ENCODE data around the gene RWDD3.

RWDD3 gene

DNA sequence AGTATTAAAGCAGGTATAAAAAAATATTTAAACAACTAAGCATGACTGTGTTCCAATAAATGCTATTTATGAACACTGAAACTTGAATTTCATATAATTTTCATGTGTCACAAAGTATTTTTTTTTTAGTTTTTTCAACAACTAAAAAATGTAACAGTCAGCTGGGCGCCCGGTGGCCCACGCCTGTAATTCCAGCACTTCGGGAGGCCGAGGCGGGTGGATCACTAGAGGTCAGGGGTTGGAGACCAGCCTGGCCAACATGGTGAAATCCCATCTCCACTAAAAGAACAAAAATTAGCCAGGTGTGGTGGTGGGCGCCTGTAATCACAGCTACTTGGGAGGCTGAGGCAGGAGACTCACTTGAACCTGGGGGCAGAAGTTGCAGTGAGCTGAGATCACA is 42.4 kb downstream of the RWDD3 start:
- H3K9me3 ChIP-seq (ENCODE audit: control insufficient read depth, insufficient read depth, low read length): no peaks in the 10 kb centered on the region
- no peaks in the 10 kb centered on the region for H3K27me3 ChIP-seq (ENCODE audit: control insufficient read depth, low read length)
- no peak overlapping the region for H3K4me2 ChIP-seq (ENCODE audit: low read length)
- H3K9me2 ChIP-seq (replicated peaks; ENCODE audit: control insufficient read depth, low read length): no peaks in the 10 kb centered on the region
- no peaks in the 10 kb centered on the region for H3K79me2 ChIP-seq (ENCODE audit: control insufficient read depth, low read length)
- H3K4me1 ChIP-seq (ENCODE audit: control insufficient read depth, low read length): no peaks in the 10 kb centered on the region
- H3K4me3 ChIP-seq (ENCODE audit: low read length): no peak overlapping the region
- no peaks in the 10 kb centered on the region for H3F3A ChIP-seq (ENCODE audit: control insufficient read depth, insufficient read depth)
- no peaks in the 10 kb centered on the region for H3K36me3 ChIP-seq (ENCODE audit: control insufficient read depth, low read length)
- H3K27ac ChIP-seq (ENCODE audit: low read depth, low read length): no peak overlapping the region
- TF ChIP-seq CTCF (IDR thresholded peaks at IDR 0.05; ENCODE audit: low read depth, low read length, poor library complexity, severe bottlenecking) (no peak), EZH2phosphoT487 (IDR thresholded peaks at IDR 0.05; ENCODE audit: borderline replicate concordance, low read length) (no peak)
- H4K20me1 ChIP-seq (ENCODE audit: control insufficient read depth, insufficient read depth, low read depth, low read length): no peaks in the 10 kb centered on the region

GRCh38 chr1:95278173-95279006 is 44.4 kb downstream of the RWDD3 start:
- no peak overlapping the region for H3K4me2 ChIP-seq (ENCODE audit: low read length)
- no peaks in the 10 kb centered on the region for H3K36me3 ChIP-seq (ENCODE audit: control insufficient read depth, low read length)
- H3K9me2 ChIP-seq (replicated peaks; ENCODE audit: control insufficient read depth, low read length): no peaks in the 10 kb centered on the region
- H3K27ac ChIP-seq (ENCODE audit: low read depth, low read length): no peak overlapping the region
- H3F3A ChIP-seq (ENCODE audit: control insufficient read depth, insufficient read depth): no peaks in the 10 kb centered on the region
- no peaks in the 10 kb centered on the region for H3K4me1 ChIP-seq (ENCODE audit: control insufficient read depth, low read length)
- no peaks in the 10 kb centered on the region for H3K27me3 ChIP-seq (ENCODE audit: control insufficient read depth, low read length)
- H3K4me3 ChIP-seq (ENCODE audit: low read length): no peak overlapping the region
- TF ChIP-seq EZH2phosphoT487 (IDR thresholded peaks at IDR 0.05; ENCODE audit: borderline replicate concordance, low read length): no peak
- TF ChIP-seq CTCF (IDR thresholded peaks at IDR 0.05; ENCODE audit: low read depth, low read length, poor library complexity, severe bottlenecking): no peak
- H4K20me1 ChIP-seq (ENCODE audit: control insufficient read depth, insufficient read depth, low read depth, low read length): no peaks in the 10 kb centered on the region
- H3K9me3 ChIP-seq (ENCODE audit: control insufficient read depth, insufficient read depth, low read length): no peaks in the 10 kb centered on the region
- no peaks in the 10 kb centered on the region for H3K79me2 ChIP-seq (ENCODE audit: control insufficient read depth, low read length)

DNA sequence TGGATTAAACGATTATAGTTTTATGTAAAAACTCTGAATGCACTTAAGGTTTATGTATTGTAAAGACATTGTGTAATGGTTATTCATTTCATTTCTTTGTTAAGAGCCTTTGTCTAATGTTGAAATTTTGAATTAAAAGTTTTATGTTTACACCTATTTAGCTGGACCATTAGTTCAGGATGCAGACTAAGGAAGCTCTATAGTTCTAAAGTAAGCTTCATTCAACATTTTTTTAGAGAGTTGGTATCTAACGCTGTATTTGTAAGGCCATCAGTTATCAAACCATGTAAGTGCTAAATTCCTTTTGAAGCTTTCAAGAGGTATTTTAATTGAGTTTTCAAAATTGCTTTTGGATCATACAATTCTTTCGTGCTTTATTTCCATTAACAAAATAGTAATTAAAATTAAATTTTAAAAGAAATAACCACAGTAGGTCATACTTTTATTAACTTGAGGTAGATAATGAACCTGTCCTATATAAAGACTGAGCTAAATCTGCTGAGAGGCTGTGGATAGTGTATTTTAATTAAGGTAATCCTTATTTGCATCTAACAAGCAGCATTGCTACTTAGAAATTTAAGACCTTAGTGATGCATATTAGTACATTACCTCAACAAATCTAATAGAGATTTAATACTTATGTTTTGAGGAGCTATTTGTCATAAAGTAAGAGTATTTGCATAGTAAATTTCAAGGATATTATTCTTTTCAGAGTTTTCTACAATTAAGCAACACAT is 47.9 kb downstream of the RWDD3 start:
- Histone ChIP-seq H3K9me2 (replicated peaks; ENCODE audit: control insufficient read depth, low read length) (no peaks in the 10 kb centered on the region), H3K4me1 (ENCODE audit: control insufficient read depth, low read length) (no peaks in the 10 kb centered on the region), H3K27me3 (ENCODE audit: control insufficient read depth, low read length) (no peaks in the 10 kb centered on the region), H3K27ac (ENCODE audit: low read depth, low read length) (no peak overlapping the region), H3F3A (ENCODE audit: control insufficient read depth, insufficient read depth) (no peaks in the 10 kb centered on the region), H3K79me2 (ENCODE audit: control insufficient read depth, low read length) (no peaks in the 10 kb centered on the region), H3K4me2 (ENCODE audit: low read length) (no peak overlapping the region), H3K36me3 (ENCODE audit: control insufficient read depth, low read length) (no peaks in the 10 kb centered on the region), H3K9me3 (ENCODE audit: control insufficient read depth, insufficient read depth, low read length) (no peaks in the 10 kb centered on the region), H4K20me1 (ENCODE audit: control insufficient read depth, insufficient read depth, low read depth, low read length) (no peaks in the 10 kb centered on the region), H3K4me3 (ENCODE audit: low read length) (no peak overlapping the region)
- no peak for TF ChIP-seq CTCF (IDR thresholded peaks at IDR 0.05; ENCODE audit: low read depth, low read length, poor library complexity, severe bottlenecking)
- no peak for TF ChIP-seq EZH2phosphoT487 (IDR thresholded peaks at IDR 0.05; ENCODE audit: borderline replicate concordance, low read length)

All from DOHH2 (cell line).